WTC11 (cell line): ENCODE results near the gene TIMM8A. TPM values are rescaled to one million over a fixed set of nuclear protein-coding genes. Genes with fewer than 3 reads are reported as not detected.
"Not testable (repeated sequence)": the region's sequence is repeated elsewhere in the genome, so short reads cannot be mapped to it uniquely, and the experiment has no call there.

ENCODE experiments used
- ATAC-seq: fragments of 200-7000 bp; cut with Tn5 transposase; 2 replicates; pipeline ENCODE4 v1.10.0; 2021; ENCODE audit warnings: mild to moderate bottlenecking, moderate library complexity
- CTCF ChIA-PET: fragments of 300-600 bp; sonication (Branson Sonifier 250); formaldehyde crosslinking; loops from one replicate; lab custom pipeline; 2021; ENCODE audit warnings: antibody characterized with exemption; lab: Charles Lee
- POLR2A ChIA-PET: fragments of 350-600 bp; sonication (Branson Sonifier 250); formaldehyde crosslinking; loops from one replicate; lab custom pipeline; 2021; ENCODE audit warnings: antibody characterized with exemption; lab: Charles Lee
- DNase-seq: peaks from one replicate; pipeline ENCODE4 v3.0.0; 2021; ENCODE audit warnings: low spot score
- H3K27ac Mint-ChIP-seq: 2 replicates; pipeline ENCODE4 v1.8.0; 2021; ENCODE audit warnings: mixed read lengths
- H3K27me3 Mint-ChIP-seq: 2 replicates; pipeline ENCODE4 v1.8.0; 2021; ENCODE audit warnings: low read depth, mild to moderate bottlenecking, moderate library complexity, mixed read lengths
- H3K36me3 Mint-ChIP-seq: 2 replicates; pipeline ENCODE4 v1.8.0; 2021; ENCODE audit warnings: mixed read lengths
- H3K4me1 Mint-ChIP-seq: 2 replicates; pipeline ENCODE4 v1.8.0; 2022; ENCODE audit warnings: mixed read lengths
- H3K4me3 Mint-ChIP-seq: 2 replicates; pipeline ENCODE4 v1.8.0; 2021; ENCODE audit warnings: mild to moderate bottlenecking, moderate library complexity, mixed read lengths
- H3K9me3 Mint-ChIP-seq: 2 replicates; pipeline ENCODE4 v1.8.0; 2021; ENCODE audit warnings: mixed read lengths
- CBFB ChIP-seq: sonication (generic); formaldehyde crosslinking; IDR thresholded peaks from 2 replicates; pipeline ENCODE4 v1.8.1; 2022; ENCODE audit warnings: mild to moderate bottlenecking, low read depth, missing genetic modification reagents
- CREB1 ChIP-seq: sonication (generic); formaldehyde crosslinking; IDR thresholded peaks from 2 replicates; pipeline ENCODE4 v1.8.0; 2023; ENCODE audit warnings: mild to moderate bottlenecking, missing genetic modification reagents
- CREM ChIP-seq: sonication (generic); formaldehyde crosslinking; IDR thresholded peaks from 2 replicates; pipeline ENCODE4 v1.8.1; 2022; ENCODE audit warnings: mild to moderate bottlenecking, missing genetic modification reagents, moderate library complexity
- FOXP1 ChIP-seq: sonication (generic); formaldehyde crosslinking; IDR thresholded peaks from 2 replicates; pipeline ENCODE4 v1.8.0; 2022; ENCODE audit warnings: missing genetic modification reagents, mild to moderate bottlenecking, moderate library complexity, borderline replicate concordance
- IRF2 ChIP-seq: sonication (generic); formaldehyde crosslinking; IDR thresholded peaks from 2 replicates; pipeline ENCODE4 v1.8.0; 2022; ENCODE audit warnings: low read depth, missing genetic modification reagents, borderline replicate concordance
- NFATC4 ChIP-seq: fragments of 250-450 bp; sonication (Bioruptor Pico); IDR thresholded peaks from 2 replicates; pipeline ENCODE4 v1.9.0; 2021; ENCODE audit warnings: mild to moderate bottlenecking
- NFYB ChIP-seq: sonication (generic); formaldehyde crosslinking; conservative IDR thresholded peaks from 2 replicates; pipeline ENCODE4 v1.8.0; 2022; ENCODE audit warnings: low read depth, missing genetic modification reagents
- OVOL2 ChIP-seq: fragments of 250-450 bp; sonication (Bioruptor Pico); IDR thresholded peaks from 2 replicates; pipeline ENCODE4 v1.9.0; 2021; ENCODE audit warnings: mild to moderate bottlenecking, borderline replicate concordance
- PRDM15 ChIP-seq: sonication (generic); formaldehyde crosslinking; IDR thresholded peaks from 2 replicates; pipeline ENCODE4 v1.8.0; 2022; ENCODE audit warnings: missing genetic modification reagents
- PREB ChIP-seq: sonication (generic); formaldehyde crosslinking; IDR thresholded peaks from 2 replicates; pipeline ENCODE4 v1.8.1; 2022; ENCODE audit warnings: mild to moderate bottlenecking, missing genetic modification reagents, moderate library complexity, borderline replicate concordance
- PRRX2 ChIP-seq: fragments of 250-450 bp; sonication (Bioruptor Pico); IDR thresholded peaks from 2 replicates; pipeline ENCODE4 v1.8.0; 2021; ENCODE audit warnings: mild to moderate bottlenecking
- TEAD1 ChIP-seq: sonication (generic); formaldehyde crosslinking; IDR thresholded peaks from 2 replicates; pipeline ENCODE4 v1.8.0; 2022; ENCODE audit warnings: mild to moderate bottlenecking, missing genetic modification reagents
- TEAD4 ChIP-seq: sonication (generic); formaldehyde crosslinking; IDR thresholded peaks from 2 replicates; pipeline ENCODE4 v1.8.0; 2022; ENCODE audit warnings: mild to moderate bottlenecking, missing genetic modification reagents
- ZNF121 ChIP-seq: sonication (generic); formaldehyde crosslinking; IDR thresholded peaks from 2 replicates; pipeline ENCODE4 v1.8.0; 2023; ENCODE audit warnings: missing genetic modification reagents
- ZNF512 ChIP-seq: sonication (generic); formaldehyde crosslinking; IDR thresholded peaks from 2 replicates; pipeline ENCODE4 v1.8.1; 2022; ENCODE audit warnings: missing genetic modification reagents, borderline replicate concordance
- ZSCAN18 ChIP-seq: fragments of 250-450 bp; sonication (Bioruptor Pico); IDR thresholded peaks from 2 replicates; pipeline ENCODE4 v2.1.2; 2022; ENCODE audit warnings: mild to moderate bottlenecking, moderate library complexity
- total RNA-seq: library from RNA; stranded (reverse); gene quantifications from 3 replicates; pipeline ENCODE4 v1.2.3, GENCODE V29; 2021
- TF ChIP-seq, protein P1 (sequence below): sonication (generic); formaldehyde crosslinking; IDR thresholded peaks from 2 replicates; pipeline ENCODE4 v1.8.1; 2023; ENCODE audit warnings: mild to moderate bottlenecking, missing genetic modification reagents
- TF ChIP-seq, protein P2 (sequence below): sonication (generic); formaldehyde crosslinking; conservative IDR thresholded peaks from 2 replicates; pipeline ENCODE4 v1.8.1; 2023; ENCODE audit warnings: mild to moderate bottlenecking, low read depth, missing genetic modification reagents, moderate library complexity
- TF ChIP-seq, protein P3 (sequence below): sonication (generic); formaldehyde crosslinking; conservative IDR thresholded peaks from 2 replicates; pipeline ENCODE4 v1.8.1; 2022; ENCODE audit warnings: mild to moderate bottlenecking, missing genetic modification reagents
- TF ChIP-seq, protein P4 (sequence below): sonication (generic); formaldehyde crosslinking; IDR thresholded peaks from 2 replicates; pipeline ENCODE4 v1.8.1; 2023; ENCODE audit warnings: mild to moderate bottlenecking, missing genetic modification reagents, moderate library complexity

Gene TIMM8A
- total RNA-seq, 1 experiment from 2014 or later: 31.8 TPM

GRCh38 chrX:101337776-101338271 is 10.7 kb downstream of the TIMM8A start:
- no peak for ATAC-seq
- Mint-ChIP-seq H3K4me3 (no peak overlapping the region), H3K36me3 (no peaks in the 10 kb centered on the region), H3K27me3 (no peaks in the 10 kb centered on the region), H3K9me3 (peaks cover 8% of the 10 kb centered on the region), H3K27ac (no peak overlapping the region), H3K4me1 (no peaks in the 10 kb centered on the region)
- ChIA-PET CTCF (no interaction called here), POLR2A (no interaction called here)
- no peak for DNase-seq
- TF ChIP-seq PRDM15 (CRISPR knock-in tag) (no peak), CREB1 (CRISPR knock-in tag) (no peak), CBFB (CRISPR knock-in tag) (no peak), IRF2 (CRISPR knock-in tag) (no peak), TEAD4 (CRISPR knock-in tag) (no peak), NFATC4 (CRISPR knock-in tag) (no peak), FOXP1 (CRISPR knock-in tag) (no peak), TEAD1 (CRISPR knock-in tag) (no peak), NFYB (CRISPR knock-in tag) (no peak), ZNF512 (CRISPR knock-in tag) (no peak), CREM (no peak), OVOL2 (CRISPR knock-in tag) (no peak), ZSCAN18 (CRISPR knock-in tag) (no peak), ZNF121 (no peak), PREB (CRISPR knock-in tag) (no peak), PRRX2 (CRISPR knock-in tag) (no peak)
- TF ChIP-seq, protein P1, sequence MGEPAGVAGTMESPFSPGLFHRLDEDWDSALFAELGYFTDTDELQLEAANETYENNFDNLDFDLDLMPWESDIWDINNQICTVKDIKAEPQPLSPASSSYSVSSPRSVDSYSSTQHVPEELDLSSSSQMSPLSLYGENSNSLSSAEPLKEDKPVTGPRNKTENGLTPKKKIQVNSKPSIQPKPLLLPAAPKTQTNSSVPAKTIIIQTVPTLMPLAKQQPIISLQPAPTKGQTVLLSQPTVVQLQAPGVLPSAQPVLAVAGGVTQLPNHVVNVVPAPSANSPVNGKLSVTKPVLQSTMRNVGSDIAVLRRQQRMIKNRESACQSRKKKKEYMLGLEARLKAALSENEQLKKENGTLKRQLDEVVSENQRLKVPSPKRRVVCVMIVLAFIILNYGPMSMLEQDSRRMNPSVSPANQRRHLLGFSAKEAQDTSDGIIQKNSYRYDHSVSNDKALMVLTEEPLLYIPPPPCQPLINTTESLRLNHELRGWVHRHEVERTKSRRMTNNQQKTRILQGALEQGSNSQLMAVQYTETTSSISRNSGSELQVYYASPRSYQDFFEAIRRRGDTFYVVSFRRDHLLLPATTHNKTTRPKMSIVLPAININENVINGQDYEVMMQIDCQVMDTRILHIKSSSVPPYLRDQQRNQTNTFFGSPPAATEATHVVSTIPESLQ: no peak
- TF ChIP-seq, protein P2, sequence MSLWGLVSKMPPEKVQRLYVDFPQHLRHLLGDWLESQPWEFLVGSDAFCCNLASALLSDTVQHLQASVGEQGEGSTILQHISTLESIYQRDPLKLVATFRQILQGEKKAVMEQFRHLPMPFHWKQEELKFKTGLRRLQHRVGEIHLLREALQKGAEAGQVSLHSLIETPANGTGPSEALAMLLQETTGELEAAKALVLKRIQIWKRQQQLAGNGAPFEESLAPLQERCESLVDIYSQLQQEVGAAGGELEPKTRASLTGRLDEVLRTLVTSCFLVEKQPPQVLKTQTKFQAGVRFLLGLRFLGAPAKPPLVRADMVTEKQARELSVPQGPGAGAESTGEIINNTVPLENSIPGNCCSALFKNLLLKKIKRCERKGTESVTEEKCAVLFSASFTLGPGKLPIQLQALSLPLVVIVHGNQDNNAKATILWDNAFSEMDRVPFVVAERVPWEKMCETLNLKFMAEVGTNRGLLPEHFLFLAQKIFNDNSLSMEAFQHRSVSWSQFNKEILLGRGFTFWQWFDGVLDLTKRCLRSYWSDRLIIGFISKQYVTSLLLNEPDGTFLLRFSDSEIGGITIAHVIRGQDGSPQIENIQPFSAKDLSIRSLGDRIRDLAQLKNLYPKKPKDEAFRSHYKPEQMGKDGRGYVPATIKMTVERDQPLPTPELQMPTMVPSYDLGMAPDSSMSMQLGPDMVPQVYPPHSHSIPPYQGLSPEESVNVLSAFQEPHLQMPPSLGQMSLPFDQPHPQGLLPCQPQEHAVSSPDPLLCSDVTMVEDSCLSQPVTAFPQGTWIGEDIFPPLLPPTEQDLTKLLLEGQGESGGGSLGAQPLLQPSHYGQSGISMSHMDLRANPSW (CRISPR knock-in tag): no peak
- TF ChIP-seq, protein P3, sequence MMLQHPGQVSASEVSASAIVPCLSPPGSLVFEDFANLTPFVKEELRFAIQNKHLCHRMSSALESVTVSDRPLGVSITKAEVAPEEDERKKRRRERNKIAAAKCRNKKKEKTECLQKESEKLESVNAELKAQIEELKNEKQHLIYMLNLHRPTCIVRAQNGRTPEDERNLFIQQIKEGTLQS: no peak
- TF ChIP-seq, protein P4, sequence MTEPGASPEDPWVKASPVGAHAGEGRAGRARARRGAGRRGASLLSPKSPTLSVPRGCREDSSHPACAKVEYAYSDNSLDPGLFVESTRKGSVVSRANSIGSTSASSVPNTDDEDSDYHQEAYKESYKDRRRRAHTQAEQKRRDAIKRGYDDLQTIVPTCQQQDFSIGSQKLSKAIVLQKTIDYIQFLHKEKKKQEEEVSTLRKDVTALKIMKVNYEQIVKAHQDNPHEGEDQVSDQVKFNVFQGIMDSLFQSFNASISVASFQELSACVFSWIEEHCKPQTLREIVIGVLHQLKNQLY (CRISPR knock-in tag): no peak

- H3K36me3 Mint-ChIP-seq, CTCF ChIA-PET: not testable (repeated sequence)
These were observed 14.2 kb downstream of the TIMM8A start for GRCh38 chrX:101334310-101334709.

DNA sequence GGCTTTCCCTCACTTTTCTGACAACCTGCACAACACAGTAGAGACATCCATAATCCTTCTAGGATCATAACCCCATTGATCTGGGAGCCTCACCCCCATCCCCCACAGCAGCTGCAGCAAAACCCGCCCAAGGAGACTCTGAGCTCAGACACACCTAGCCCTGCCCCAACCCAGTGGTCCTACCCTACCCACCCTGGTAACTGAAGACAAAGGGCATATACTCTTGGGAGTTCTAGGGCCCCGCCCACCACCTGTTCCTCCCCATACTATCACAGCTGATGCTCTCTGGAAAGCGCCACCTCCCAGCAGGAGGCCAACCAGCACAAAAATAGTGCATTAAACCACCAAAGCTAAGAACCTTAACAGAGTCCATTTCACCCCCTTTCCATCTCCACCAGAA is 21.9 kb downstream of the TIMM8A start:
- ATAC-seq, H3K36me3 Mint-ChIP-seq, CTCF ChIA-PET, H3K27me3 Mint-ChIP-seq, DNase-seq, H3K9me3 Mint-ChIP-seq, H3K4me3 Mint-ChIP-seq, POLR2A ChIA-PET, H3K27ac Mint-ChIP-seq: not testable (repeated sequence)
- peaks cover 11% of the 10 kb centered on the region for H3K4me1 Mint-ChIP-seq

More at GRCh38 chrX:101334310-101334709, 14.2 kb downstream of the TIMM8A start:
- H3K4me1 Mint-ChIP-seq, H3K27ac Mint-ChIP-seq, DNase-seq, H3K4me3 Mint-ChIP-seq, ATAC-seq, H3K27me3 Mint-ChIP-seq, POLR2A ChIA-PET: not testable (repeated sequence)
- peaks cover 13% of the 10 kb centered on the region for H3K9me3 Mint-ChIP-seq
